GM21786 (cell line): ENCODE results near the gene TFR2.

Experiments used
- ATAC-seq: cut with Tn5 transposase; IDR thresholded peaks from one replicate; pipeline ENCODE4 v1.9.1; 2021; ENCODE audit not compliant: unreplicated experiment

Gene TFR2

DNA sequence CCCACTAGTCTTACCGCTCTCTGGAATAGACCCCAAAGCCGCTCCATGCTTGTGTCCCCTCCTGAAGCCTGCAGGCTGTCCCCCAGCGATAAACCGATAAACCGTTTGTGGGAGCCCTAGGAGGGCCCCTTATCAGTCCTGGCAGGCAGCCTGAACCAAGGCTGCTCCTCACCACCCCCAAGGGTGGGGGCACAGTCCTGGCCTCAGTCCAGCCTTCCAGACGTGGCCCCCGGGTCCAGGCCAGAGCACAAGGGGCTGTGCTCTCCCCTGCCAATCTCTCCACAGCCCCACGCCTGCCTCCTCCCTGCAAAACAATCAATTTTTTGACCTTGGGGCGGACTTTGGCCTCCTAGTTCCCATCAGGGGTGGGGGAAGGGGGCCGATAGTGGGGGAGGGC lies at the start of gene TFR2:
TFR2 (minus strand) TSS at position 90 of the 397 bp plus-strand sequence; CDS start at position 47, 43 bp downstream.
- ATAC-seq, result no peak

DNA sequence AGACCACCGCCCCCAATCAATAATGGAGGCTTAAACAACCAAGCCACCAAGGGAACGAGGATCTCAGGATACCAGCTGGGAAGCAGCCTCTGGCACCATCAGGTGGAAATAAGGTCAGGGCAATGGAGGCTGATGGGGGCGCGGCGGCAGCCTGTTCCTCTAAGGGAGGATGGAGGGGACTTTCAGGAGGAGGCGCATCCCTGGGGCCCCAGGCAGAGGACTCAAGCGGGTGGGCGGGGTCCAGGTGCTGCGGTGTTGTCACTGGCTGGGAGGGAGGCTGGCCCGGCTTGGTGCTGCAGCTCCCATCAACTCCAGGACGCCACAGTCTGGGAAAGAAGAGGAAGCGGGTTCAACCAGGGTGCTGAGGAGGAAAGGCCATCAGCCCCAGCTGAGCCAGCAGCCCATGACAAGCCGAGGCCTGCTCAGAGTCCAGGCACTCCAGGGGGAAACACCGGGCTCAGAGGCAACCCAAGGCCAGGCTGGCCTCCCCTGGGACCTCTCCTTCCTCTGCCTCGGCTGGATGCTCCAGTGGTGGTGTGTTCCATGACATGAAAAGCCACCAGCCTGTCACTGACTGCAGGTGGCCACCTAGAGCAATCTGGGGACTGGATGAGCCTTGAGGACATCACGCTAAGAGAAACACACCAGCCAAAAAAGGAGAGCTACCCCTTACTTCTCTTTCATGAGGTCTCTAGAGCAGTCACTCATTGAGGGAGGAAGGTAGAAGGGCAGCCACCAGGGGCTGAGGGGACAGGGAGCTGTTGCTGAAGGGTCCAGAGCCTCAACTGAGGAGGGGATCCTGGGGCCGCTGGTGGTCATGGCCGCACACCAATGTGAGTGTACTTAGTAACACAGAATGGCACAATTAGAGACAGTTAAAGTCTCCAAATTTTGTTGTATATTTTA lies 48.1 kb upstream of the TFR2 start:
- no peak for ATAC-seq

DNA sequence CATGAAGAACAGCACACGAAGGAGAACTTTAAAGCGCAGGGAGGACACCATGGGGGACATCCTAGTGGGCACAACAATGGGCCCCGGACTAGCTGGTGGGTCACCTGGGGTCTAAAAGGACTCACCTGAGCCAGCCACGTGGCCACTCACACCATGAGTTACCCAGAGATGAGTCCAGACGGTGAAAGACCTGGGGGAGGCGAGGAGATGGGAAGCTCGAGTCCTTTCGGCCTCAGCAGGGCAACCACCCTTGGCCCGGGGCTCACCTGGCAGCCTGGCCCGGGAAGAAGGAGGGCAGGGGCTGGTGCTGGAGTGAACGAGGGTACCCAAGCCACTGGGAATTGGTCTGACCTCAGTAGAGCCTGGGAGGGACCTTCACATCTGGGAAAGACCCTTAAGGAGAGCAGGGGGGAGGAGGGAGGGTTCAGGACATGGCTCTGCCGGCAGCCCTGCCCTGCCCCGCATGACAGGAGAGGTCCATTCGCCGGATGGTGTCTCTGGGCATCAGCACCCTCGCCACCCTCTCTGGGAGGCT lies 47.0 kb upstream of the TFR2 start:
- no peak for ATAC-seq

DNA sequence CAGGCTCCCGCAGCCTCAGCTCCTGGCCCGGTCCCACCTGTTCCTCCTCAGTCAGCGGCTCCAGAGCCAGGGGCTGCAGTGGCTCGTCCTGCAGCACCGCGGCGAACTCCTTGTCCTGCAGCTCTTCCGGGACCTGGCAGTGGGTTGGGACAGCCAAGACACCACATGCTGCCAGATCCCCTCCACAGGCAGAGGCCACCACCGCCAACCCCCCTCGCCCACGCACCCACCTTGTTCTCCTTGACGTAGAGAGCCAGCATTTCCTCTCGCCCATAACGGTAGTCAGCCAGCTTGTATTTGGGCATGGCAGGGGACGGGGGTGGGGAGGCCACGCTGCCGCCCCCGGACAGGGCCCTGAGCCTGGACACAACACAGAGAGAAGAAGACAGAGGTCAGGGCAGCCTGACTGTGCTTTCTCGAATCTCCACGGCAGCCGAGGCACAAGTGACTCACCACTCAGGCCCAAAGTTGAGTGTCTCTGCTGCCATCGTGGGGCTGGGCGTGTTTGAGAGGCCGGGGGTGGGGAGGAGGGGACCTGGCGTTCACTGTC lies 46.5 kb upstream of the TFR2 start:
- ATAC-seq, result no peak

DNA sequence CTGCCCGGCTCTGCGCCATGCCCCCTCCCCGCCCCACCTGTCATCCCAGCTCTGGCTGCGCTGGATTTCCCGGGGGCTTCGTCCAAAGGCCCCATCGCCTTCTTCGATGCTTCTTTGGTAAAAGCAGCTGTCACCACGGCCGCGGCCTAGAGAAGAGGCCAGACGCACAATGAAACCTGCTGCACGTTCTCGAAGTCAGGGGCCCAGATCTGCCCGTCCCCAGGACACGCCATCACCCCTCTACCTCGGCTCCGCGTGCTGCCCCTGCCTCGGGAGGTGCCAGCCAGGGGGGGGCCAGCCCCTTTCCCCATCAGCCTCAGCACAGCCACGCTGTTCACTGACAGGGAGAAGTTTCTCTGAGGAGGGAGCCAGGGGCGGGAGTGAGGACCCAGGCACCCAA lies 45.9 kb upstream of the TFR2 start:
- ATAC-seq, result no peak

DNA sequence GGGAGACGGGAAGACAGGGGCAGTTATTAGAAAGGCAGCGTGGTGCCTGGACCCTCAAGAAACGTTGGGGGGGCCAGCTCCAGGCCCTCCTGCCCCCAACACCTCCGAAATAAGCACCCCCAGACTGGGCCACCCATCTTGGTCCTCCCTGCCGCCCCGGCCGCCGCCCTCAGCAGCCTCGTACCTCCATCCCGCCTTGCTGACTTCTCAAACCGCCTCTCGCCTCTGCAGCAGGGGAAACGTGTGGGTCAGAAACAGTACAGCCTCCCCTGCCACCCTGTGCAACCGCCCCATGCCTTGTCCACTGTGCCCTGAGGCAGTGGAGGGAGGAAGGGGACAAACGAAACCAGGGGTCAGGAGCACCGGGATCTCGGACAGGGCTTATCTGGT lies 45.5 kb upstream of the TFR2 start:
- no peak for ATAC-seq

DNA sequence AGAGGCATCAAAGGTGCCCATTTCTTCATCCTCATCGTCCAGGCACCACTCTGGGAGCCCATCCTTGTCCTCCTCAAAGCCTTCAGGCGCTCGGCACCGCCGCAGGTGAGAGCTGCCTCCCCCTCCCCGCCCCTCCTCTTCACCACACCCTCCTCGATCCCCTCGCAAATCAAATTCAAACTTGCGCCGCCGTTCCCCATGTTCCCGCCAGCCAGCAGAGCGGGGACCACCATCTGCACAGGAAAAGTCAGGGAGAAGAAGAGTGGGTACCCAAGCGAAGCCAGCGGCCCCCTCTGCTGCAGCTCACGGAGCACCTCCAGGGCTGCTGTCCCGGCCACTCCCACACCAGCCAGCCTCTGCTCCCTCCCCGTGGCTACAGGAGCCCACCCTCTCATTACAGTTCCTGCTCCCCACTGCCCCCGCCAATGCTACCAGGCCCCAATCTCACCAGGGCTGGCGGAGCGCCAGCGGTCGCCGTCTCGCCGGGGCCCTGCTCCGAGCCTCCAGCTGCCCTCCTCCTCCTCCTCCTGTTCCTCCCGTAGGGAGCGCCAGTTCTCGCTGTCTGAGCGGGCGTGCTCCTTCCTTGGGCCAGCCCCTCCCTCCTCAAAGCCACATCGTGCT lies 45.0 kb upstream of the TFR2 start:
- ATAC-seq, result no peak

DNA sequence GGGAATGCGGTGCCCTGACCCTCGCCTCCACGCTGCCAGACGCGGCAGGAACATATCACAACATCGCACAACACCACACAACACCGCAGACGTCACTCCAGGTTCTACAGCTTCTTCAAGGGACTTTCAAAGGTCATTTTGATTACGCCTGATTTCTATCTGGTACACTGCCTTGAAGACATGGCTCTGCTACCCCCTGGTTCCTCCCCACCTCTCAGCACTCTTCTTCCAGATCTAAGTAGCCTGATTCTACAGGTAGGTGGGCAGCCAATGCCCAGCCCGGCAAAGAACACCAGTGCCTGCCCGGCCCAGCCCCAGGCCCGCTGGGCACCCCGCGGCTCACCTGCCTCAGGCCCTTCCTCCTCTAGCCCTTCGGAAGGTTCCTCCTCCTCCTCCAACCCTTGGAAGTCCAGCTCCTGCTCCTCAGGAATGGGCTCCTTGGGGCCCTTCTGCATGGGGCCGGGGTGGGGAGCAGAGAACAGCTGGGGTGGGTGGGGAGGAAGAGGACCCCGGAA lies 44.3 kb upstream of the TFR2 start:
- ATAC-seq, result no peak

DNA sequence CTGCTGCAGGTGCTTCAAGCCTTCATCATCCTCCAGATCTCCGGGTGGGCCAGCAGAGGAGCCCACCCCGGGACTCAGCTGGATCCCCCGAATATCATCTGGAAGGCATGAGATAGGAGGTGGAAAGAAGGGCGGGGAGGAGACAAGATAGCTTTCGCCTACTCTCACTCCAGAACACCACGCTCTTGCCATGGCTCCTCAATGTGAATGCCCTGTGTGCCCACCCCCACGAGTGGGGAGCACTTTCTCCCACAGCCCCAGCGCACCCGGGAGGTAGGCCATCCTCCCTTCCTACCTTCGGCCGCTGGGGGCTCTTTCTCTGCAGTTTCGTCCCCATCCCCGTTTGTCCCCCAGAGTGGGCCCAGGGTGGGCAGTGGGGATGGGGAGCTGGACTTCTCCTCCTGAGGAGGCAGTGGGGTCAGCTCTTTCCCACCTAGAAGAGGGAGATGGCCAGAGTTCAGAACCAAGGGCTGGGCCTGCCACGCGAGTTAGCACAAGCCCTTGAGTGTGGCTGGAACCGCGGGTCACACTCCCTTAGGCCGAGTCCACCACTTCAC lies 43.8 kb upstream of the TFR2 start:
- ATAC-seq, result no peak

DNA sequence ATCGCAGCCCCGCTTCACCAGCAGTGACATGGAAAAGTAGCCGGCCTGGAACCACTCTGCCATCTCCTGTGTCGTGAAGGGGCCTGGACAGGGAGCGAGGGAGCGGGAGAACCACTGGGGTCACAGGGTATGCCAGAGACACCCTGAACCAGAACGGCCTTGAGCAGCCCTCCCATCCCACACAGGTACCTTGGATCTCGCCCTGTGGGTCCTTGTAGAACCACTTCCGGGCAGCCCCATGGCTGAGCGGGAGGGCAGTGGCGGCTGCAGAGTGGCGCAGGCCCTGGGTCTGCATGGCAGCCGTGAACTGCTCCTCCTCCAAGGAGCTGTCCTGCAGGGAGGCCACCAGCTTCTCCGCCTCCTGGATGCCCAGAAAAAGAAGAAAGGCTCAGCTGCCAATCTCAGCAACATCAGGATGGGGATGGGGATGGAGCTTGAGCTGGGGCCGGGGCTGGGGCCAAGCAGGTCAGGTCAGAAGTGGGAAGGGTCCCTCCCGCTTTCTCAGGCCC lies 43.2 kb upstream of the TFR2 start:
- no peak for ATAC-seq

DNA sequence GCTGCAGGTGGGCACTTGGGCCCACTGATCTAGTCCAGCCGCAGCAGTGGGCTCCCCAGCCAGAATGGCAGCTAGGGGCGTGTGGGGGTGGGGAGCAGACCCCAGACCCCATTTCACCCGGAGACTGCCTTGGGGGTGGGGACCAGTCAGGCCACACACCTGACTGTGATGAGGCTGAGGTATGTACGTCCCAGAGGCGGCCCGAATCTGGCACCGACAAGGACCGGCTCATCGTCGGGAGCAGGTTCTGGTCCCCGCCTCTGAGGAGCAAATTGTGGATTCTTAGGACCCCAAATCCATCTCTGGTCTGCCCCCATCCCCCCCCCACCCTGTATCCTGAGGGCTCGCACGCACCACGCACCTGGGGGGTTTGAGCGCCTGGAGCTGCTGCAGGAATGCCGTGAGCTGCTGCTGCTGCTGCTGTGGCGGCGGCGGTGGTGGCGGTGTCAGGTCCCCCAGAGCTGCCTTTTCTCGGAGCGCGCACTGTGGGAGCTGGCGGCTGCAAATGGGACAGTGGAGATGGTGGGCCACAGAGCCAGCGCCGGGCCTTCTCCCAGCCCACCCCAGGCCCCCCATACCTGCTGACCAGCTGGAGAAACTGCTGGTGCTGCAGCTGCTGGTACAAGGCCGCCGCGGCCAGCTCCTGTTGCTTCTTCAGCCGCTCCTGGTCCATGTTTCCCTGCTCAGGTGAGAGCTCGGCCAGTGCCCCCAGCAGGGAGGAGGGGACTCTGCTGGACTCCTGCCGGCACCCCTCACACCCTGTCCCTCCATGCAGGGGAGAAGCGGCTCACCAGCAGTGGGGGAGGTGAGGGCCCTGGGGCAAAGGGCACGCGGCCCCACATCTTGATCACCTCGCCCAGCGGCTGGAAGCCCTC lies 42.5 kb upstream of the TFR2 start:
- ATAC-seq, result no peak

DNA sequence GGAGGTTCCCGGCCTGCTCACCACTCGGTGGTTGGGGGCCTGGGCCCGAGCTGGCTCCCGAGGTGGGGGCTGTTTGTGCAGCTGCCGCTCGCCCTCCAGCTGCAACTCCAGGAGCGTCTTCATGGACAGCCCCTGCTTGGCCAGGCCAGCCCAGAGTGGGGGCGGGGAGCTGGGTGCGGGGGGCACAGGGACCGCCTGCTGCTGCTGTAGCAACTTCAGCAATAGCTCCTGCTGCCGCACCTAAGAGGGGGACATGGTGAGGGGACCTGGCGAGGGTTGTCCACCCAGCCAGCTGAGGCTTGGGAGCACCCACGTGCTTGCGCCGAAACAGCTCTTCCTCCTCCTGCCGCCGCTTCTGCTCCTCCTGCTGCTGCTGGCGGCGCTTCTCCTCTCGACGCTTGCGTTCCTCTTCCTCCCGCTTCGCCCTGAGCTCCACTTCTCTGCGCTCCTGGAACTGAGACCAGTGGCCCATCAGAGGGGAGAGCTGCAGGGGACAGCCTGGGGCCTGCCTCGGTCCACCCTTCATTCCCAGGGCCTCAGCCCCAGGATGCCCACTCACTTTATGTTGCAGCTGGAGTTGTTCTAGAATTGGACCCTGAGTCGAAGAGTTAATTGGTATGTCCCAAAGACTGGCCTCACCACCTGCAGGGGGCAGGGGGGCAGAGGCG lies 41.8 kb upstream of the TFR2 start:
- ATAC-seq, result no peak

DNA sequence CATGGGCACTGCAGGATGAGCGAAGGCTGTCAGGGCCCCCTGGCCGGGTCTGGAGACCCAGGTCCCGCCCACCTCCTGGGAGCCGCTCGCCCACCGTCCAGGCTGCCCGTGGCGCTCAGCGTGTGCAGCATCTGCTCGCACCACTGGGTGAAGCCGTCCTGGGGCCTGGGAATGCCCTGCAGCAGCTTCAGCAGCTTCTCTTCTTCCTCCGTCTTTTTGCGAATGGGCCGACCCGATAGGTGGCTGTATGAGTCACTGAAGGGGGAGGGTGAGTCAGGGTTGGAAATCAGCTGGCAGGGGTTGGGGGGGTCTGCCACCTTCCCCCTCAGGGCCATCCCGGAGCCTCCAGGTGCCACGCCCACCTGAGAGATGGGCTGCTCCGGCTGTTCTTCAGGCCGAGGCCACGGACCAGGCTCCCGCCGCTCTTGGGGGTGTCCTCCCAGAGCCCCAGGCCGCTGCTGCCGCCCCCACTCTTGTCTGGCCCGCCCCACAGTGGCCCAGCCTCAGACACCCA lies 40.9 kb upstream of the TFR2 start:
- no peak for ATAC-seq

DNA sequence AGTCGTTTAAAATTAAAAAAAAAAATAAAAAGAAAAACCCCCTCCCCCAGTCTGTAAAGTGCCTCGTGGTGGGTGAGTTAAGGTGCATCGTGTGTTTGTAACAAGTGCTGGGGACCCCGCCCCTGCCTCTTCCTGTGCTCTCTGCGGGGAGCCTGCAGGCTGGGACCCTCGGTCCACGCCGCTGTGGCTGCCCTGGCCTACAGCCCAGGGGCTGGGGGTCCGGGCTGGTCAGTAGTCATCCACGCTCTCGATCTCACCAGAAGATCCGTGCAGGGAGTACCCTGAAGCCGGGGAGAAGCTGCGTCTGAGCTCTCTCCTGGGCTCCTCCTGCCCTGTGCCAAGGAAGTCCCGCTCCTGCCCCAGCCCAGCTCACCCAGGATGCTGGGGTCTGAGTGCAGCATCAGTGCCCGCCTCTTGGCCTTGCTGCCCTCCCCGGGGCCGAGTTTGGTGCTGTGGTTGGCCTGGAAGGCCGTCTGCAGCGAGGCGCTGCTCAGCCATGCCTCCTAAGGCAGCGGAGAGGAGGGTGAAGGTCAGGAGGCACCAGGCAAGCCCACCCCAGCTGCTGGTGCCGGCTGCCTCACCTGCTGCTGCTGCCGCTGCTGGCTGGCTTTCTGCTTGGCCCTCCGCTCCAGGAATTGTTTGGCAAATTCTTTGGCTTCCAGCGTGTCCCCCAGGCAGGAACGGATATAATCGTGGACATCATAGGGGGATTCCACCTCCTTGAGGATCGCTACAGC lies 40.3 kb upstream of the TFR2 start:
- ATAC-seq, result no peak

DNA sequence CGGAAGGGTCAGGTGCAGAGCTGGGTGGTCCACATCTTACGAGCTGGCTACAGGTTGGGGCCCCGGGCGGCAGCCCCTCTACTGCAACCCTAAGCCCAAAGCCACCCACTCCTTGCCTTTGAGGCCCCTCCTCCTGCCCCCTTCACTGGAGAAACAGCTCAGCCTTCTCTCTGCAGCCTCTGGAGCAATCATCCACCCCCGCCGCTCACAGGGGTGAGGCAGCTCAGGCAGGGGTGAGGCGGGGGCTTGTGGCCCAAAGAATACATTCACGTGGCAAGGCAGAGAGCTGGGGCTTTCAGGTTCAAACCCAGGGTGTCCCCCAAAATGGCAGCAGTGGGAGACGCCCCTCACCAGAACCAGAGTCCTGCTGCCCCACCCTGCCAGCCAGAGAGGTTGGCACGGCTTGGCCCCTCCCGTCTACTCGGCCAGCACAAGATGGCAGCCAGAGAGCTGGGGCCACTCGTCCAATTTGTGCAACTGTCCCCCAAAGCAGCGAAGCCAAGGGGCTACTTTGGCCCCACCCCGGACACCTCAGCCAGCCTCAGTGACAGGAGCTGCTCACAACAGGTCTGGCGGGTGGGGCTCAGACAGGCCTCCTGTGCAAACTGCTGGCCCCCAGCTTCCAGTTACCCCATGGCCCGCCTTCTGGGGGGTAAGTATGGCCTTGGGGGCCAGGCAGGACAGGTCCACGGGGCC lies 39.4 kb upstream of the TFR2 start:
- no peak for ATAC-seq

DNA sequence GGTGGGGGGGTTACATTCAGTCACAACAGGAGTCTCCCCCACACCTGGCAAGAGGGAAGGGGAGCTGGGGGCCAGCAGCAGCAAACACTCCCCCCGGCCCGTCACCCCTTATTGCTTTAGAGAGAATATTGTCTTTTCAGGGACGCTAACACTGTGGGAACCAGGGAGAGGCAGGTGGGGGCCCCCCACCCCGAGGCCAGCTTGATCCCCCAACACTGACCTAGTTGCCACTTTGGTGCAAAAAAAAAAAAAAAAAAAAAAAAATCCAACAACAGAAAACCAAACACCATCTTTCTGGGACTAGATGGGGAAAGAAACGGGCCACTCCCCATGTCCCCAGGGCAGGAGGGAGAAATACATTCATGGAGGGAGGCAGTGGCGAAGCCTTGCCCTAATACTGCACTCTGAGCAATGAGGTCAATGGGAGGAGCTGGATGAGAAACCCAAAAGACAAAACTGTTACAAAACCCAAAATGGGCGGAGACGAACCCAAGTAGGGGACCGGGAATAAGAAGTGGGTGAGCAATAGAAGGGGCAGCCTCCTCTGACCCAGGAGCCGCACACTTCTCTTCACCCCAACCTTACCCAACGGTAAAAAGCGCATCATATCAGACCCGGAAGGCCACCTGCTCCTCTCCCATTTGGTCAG lies 38.7 kb upstream of the TFR2 start:
- ATAC-seq, result no peak

DNA sequence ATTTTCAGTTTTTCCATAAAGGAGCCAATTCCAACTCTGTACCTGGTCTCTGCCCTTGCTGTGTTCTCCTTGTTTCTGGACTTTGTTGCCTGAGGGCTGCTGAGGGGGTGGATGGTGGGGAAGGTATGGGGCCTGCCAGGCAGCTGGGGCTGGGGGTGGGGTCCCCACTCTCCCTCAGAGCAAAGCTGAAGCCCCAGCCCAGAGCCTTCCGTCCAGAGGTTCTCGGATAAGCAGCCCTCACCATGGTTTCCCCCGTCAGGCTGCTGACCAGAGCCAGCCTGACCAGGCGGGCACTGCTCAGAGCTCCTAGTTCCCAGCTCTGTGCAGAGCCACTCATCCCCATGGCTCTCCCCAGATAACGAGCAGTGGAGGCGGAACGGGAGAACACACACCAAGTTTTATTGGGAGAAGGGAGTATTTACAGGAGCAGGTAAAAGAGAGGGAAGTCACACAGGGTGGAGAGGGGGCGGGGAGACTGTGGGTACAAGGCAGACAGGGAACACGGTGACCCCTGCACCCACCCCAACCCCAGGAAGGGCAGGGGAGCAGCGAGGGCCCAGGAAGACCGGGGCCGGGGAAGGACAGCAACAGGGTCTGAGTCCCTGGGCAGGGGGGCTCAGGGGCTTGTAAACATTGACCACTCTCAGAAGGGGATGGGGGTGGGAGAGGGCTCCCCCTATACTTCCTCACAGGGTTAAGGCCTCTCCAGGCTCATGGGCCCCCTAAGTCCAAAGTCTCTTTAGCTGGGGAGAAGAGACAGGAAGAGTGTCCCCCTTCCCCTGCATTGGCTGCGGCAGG lies 38.0 kb upstream of the TFR2 start:
- ATAC-seq, result no peak
